ENCODE results near the gene MYO16. TPM values are rescaled to one million over a fixed set of nuclear protein-coding genes. Genes with fewer than 3 reads are reported as not detected.

Gene MYO16
- total and polyA plus RNA-seq, 3 donors from 2014 or later = 3.1 to 4.0 (median 3.4) TPM

DNA sequence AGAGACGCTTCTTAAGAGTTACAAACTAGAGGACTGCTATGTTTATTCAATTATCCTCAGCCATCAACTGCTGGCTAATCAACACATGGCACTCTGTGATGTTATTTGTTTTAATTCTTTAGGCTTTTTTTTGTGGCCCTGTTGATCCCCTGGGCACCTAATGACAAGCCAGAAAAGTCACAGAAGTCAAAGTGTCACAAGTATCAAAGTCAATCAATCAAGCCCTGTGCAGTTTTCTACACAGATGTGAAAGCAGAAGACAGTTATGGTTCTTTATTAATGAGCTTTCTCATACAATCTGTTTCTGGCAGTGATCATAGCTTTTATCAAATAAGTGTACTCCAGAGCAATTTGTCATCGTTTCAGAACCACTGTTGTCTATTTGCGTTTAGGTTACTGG lies 34.3 kb downstream of the MYO16 start:
- Histone ChIP-seq H3K36me3 (ENCODE audit: low read depth, missing control alignments) (no peaks in the 10 kb centered on the region), H3K4me1 (no peaks in the 10 kb centered on the region), H3K27ac (no peak overlapping the region), H3K4me3 (no peak overlapping the region), H3K27me3 (no peaks in the 10 kb centered on the region), H3K9me3 (no peaks in the 10 kb centered on the region)
- 54 to 70% methylated on average over 3 of the region's 3 CpGs for WGBS, 2 donors
- intact Hi-C loops (cut with DNase I; ENCODE audit: low total_unique reads) = no loop called here
- TF ChIP-seq, protein P1, sequence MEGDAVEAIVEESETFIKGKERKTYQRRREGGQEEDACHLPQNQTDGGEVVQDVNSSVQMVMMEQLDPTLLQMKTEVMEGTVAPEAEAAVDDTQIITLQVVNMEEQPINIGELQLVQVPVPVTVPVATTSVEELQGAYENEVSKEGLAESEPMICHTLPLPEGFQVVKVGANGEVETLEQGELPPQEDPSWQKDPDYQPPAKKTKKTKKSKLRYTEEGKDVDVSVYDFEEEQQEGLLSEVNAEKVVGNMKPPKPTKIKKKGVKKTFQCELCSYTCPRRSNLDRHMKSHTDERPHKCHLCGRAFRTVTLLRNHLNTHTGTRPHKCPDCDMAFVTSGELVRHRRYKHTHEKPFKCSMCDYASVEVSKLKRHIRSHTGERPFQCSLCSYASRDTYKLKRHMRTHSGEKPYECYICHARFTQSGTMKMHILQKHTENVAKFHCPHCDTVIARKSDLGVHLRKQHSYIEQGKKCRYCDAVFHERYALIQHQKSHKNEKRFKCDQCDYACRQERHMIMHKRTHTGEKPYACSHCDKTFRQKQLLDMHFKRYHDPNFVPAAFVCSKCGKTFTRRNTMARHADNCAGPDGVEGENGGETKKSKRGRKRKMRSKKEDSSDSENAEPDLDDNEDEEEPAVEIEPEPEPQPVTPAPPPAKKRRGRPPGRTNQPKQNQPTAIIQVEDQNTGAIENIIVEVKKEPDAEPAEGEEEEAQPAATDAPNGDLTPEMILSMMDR (IDR thresholded peaks at IDR 0.05) = no peak
- TF ChIP-seq POLR2A (IDR thresholded peaks at IDR 0.05) = no peak
- no peak for DNase-seq

DNA sequence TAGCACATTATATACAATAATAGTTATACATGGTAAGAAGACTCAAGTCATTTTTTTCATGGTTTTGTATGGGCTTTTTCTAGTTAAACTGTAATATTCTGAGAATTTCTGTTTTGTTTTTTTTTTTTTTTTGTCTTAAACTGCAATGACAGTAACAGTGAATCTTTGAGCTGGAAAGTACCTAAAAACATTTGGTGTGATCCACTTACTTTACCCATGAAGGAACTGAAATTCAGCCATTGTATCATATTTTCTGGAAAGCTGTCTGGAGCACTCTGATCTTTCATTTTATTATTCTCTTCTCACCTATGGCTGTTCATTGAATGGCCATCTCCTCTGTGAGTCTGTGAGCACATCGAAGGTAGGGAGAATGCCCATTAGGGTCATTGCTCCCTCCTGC lies 37.8 kb downstream of the MYO16 start:
- Histone ChIP-seq H3K4me1 (no peaks in the 10 kb centered on the region), H3K4me3 (no peak overlapping the region), H3K27me3 (no peaks in the 10 kb centered on the region), H3K27ac (no peak overlapping the region), H3K9me3 (no peaks in the 10 kb centered on the region), H3K36me3 (ENCODE audit: low read depth, missing control alignments) (no peaks in the 10 kb centered on the region)
- 83 to 91% methylated on average over 1 of the region's 1 CpG for WGBS, 2 donors
- intact Hi-C loops (cut with DNase I; ENCODE audit: low total_unique reads) = no loop called here
- TF ChIP-seq POLR2A (IDR thresholded peaks at IDR 0.05) = no peak
- TF ChIP-seq, protein P1 (IDR thresholded peaks at IDR 0.05) = no peak
- no peak for DNase-seq

DNA sequence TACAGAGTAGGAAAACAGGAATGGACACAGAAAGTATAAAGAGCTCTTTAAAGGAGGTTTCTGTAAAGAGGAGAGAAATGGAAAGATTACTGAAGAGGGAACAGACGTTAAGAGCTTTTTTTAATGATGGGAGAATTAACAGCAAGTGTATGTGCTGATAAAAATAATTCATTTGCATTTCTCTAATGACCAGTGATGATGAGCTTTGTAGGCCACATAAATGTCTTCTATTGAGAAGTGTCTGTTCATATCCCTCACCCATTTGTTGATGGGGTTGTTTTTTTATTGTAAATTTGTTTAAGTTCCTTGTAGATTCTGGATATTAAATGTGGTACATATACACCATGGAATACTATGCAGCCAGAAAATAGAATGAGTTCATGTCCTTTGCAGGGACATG lies 40.0 kb downstream of the MYO16 start:
- 37 to 54% methylated on average over 1 of the region's 1 CpG for WGBS, 2 donors
- Histone ChIP-seq H3K27ac (no peak overlapping the region), H3K27me3 (no peaks in the 10 kb centered on the region), H3K36me3 (ENCODE audit: low read depth, missing control alignments) (no peaks in the 10 kb centered on the region), H3K9me3 (no peaks in the 10 kb centered on the region), H3K4me3 (no peak overlapping the region), H3K4me1 (no peaks in the 10 kb centered on the region)
- TF ChIP-seq, protein P1 (IDR thresholded peaks at IDR 0.05) = no peak
- no peak for TF ChIP-seq POLR2A (IDR thresholded peaks at IDR 0.05)
- intact Hi-C loops (cut with DNase I; ENCODE audit: low total_unique reads) = no loop called here
- no peak for DNase-seq

DNA sequence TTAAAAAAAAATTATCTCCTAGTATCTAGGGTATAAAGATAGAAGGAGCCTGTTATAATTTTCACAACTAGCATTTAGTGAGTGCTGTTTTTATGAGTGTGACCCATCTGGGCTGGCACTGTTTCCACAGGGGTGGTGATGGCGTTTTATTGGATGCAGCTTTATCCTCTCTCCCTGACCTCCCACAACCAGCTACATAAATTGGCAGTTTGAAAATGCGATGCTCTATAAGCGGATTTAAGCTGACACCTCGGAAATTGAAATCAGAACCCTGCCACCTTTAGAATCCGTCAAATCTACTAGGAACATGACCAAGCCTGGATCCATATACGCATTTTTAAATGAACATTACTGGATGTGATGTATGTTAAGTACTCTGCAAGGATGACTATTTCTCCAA lies 44.9 kb downstream of the MYO16 start:
- 87 to 89% methylated on average over 6 of the region's 6 CpGs for WGBS, 2 donors
- Histone ChIP-seq H3K36me3 (ENCODE audit: low read depth, missing control alignments) (no peaks in the 10 kb centered on the region), H3K4me3 (no peak overlapping the region), H3K4me1 (no peaks in the 10 kb centered on the region), H3K27me3 (no peaks in the 10 kb centered on the region), H3K9me3 (no peaks in the 10 kb centered on the region), H3K27ac (no peak overlapping the region)
- no peak for DNase-seq
- TF ChIP-seq POLR2A (IDR thresholded peaks at IDR 0.05) = no peak
- TF ChIP-seq, protein P1 (IDR thresholded peaks at IDR 0.05) = no peak
- intact Hi-C loops (cut with DNase I; ENCODE audit: low total_unique reads) = no loop called here

DNA sequence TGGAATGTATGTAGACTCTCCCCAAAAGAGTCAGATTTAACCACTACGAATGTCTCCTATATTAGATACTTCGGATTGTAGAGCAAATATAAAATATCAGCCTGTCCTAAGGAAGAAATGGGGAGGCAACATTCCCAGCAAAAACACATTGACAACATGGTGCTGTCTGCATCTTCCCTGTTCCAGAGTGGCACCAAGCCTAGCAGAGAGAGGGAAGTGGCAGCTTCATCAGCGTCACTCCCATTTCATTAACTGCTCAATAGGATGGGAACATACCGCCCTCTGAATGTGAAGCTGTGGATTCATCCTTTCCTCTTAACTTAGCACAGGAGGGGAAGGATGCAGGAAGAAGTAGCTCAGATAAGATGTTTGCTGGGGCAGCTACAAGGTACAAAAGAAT lies 45.4 kb downstream of the MYO16 start:
- H3K36me3 ChIP-seq (ENCODE audit: low read depth, missing control alignments) = no peaks in the 10 kb centered on the region
- H3K4me1 ChIP-seq = no peaks in the 10 kb centered on the region
- WGBS, 2 donors = 91% methylated on average over 4 of the region's 4 CpGs
- no peaks in the 10 kb centered on the region for H3K9me3 ChIP-seq
- intact Hi-C loops (cut with DNase I; ENCODE audit: low total_unique reads) = no loop called here
- H3K4me3 ChIP-seq = no peak overlapping the region
- no peak for DNase-seq
- H3K27me3 ChIP-seq = no peaks in the 10 kb centered on the region
- TF ChIP-seq, protein P1 (IDR thresholded peaks at IDR 0.05) = no peak
- no peak for TF ChIP-seq POLR2A (IDR thresholded peaks at IDR 0.05)
- H3K27ac ChIP-seq = no peak overlapping the region
